Brain pericyte (primary cell): ENCODE measurements around the gene LRRC4B.
"Not testable (repeated sequence)": the region's sequence is repeated elsewhere in the genome, so short reads cannot be mapped to it uniquely, and the experiment has no call there.

Experiments used
- DNase-seq: peaks from one replicate; pipeline ENCODE4 v3.0.0-alpha.2; 2012; ENCODE audit warnings: low read depth, low spot score

LRRC4B gene, protein sequence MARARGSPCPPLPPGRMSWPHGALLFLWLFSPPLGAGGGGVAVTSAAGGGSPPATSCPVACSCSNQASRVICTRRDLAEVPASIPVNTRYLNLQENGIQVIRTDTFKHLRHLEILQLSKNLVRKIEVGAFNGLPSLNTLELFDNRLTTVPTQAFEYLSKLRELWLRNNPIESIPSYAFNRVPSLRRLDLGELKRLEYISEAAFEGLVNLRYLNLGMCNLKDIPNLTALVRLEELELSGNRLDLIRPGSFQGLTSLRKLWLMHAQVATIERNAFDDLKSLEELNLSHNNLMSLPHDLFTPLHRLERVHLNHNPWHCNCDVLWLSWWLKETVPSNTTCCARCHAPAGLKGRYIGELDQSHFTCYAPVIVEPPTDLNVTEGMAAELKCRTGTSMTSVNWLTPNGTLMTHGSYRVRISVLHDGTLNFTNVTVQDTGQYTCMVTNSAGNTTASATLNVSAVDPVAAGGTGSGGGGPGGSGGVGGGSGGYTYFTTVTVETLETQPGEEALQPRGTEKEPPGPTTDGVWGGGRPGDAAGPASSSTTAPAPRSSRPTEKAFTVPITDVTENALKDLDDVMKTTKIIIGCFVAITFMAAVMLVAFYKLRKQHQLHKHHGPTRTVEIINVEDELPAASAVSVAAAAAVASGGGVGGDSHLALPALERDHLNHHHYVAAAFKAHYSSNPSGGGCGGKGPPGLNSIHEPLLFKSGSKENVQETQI

GRCh38 chr19:50567882-50568727 is at the start of gene LRRC4B:
Gene LRRC4B (minus strand): TSS chr19:50568435. CDS start chr19:50548838, 19,597 bp downstream.
- no peak for DNase-seq

GRCh38 chr19:50612504-50613404 is 44.5 kb upstream of the LRRC4B start:
- DNase-seq = not testable (repeated sequence)

DNA sequence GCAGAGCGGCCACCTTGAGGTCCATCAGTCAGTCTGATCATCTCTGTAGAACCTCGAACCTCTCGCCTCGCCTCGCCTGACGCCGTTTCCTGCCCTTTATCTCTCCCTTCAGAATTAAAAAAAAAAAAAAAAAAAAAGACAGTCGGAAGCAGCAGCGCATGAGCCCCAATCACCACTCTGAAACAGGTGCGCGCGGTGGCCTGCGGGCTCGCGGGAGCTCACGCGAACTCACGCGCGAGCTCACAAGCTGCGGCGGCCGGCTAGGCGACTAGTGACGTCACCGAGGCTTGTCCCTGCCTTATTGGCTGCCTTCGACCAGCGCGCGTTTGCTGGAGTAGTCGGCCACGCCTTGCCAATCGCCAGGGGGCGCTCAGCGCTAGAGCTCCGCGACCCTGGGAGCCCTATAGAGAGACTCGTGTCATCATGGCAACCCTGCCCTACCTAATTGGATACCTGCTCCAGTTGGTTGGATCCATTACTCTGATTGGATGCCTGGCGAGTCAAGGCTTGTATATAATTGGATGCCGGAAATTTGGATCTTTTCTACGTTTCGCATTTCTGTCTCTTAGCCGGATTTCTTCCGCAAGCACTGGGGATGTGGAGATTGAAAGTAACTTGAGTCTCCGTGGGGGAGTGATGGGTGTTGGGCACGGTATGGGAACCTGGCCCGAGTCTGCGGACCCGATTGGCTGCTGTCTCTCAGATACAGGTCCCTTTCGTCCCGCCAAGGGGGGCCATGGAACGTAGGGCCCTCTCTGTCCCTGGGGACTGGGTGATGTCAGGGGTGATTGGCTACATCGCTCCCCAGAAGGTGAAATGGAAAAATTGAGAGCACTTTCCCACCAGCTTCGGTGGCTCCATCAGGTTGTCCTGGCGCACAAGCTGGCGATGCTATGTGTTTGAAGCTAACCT is 39.9 kb upstream of the LRRC4B start:
- DNase-seq = no peak

GRCh38 chr19:50607388-50607787 is 39.2 kb upstream of the LRRC4B start:
- no peak for DNase-seq

GRCh38 chr19:50606059-50606836 is 38.0 kb upstream of the LRRC4B start:
- not testable (repeated sequence) for DNase-seq

DNA sequence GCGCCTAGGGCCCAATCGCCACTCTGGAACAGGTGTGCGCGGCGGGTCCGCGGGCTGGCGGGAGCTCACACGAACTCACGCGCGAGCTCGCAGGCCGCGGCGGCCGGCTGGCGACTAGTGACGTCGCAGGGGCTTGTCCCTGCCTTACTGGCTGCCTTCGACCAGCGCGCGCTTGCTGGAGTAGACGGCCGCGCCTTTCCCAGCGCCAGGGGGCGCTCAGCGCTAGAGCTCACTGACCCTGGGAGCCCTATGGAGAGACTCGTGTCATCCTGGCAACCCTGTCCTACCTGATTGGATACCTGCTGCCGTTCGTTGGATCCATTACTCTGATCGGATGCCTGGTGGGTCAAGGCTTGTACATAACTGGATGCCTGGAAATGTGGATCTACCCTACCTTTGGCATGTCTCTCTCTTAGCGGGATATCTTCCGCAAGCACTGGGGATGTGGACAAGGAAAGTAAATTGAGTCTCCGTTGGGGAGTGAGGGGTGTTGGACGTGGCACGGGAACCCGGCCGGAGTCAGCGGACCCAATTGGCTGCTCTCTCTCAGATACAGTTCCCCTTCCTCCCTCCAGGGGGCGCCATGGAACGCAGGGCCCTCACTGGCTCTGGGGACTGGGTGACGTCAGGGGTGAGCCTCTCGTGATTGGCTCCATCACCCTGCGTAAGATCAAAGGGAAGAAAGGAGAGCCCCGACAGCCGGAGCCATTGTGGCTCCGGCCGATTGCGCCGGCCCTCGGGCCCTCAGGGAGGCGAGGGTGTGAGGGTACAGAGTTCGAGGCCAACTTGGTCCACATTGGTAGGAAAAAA is 36.2 kb upstream of the LRRC4B start:
- DNase-seq = not testable (repeated sequence)

DNA sequence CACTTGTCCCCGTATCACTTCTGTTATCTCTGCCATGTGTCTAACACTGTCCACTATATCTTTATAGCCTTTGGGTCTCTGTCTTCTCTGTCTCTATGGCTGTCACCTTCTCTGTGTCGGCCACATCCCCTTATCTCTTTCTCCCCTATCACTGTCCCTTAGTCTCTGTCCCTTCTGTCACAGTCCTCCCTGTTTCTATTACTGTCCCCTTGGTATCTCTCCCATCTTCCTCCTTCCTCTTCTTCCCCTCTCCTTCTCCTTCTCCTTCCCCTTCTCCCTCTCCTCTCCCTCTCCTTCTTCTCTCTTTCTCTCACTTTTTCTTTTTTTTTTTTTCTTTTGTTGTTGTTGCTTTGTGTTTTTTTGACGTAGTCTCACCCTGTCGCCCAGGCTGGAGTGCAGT is 34.7 kb upstream of the LRRC4B start:
- no peak for DNase-seq

DNA sequence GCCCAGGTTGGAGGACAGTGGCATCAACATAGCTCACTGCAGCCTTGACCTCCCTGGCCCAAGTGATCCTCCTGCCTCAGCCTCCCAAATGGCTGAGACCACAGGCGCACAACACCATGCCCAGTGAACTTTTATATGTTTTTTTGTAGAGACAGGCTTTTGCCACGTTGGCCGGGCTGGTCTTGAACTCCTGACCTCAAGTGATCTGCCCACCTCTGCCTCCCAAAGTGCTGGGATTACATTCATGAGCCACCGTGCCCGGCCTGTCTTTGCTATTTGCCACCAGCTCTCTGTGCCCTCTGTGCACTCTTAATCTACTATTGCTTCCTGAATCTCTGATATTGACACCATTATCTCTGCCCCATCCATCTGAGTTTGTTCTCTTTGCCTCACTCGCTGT is 34.3 kb upstream of the LRRC4B start:
- DNase-seq = no peak

DNA sequence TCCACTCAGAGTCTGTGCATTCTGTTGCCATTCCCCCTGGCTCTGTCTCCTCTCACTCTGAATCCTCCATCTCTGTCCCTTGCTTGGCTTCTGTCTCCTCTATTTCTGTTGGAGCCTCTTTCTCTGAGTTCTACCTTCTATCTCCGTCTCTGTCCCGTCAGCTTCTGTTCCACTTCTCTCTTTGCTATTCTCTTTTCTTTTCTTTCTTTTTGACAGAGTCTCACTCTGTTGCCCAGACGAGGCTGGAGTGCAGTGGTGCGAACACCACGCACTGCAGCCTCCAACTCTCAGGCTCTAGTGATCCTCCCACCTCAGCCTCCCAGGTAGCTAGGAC is 33.8 kb upstream of the LRRC4B start:
- DNase-seq = no peak

DNA sequence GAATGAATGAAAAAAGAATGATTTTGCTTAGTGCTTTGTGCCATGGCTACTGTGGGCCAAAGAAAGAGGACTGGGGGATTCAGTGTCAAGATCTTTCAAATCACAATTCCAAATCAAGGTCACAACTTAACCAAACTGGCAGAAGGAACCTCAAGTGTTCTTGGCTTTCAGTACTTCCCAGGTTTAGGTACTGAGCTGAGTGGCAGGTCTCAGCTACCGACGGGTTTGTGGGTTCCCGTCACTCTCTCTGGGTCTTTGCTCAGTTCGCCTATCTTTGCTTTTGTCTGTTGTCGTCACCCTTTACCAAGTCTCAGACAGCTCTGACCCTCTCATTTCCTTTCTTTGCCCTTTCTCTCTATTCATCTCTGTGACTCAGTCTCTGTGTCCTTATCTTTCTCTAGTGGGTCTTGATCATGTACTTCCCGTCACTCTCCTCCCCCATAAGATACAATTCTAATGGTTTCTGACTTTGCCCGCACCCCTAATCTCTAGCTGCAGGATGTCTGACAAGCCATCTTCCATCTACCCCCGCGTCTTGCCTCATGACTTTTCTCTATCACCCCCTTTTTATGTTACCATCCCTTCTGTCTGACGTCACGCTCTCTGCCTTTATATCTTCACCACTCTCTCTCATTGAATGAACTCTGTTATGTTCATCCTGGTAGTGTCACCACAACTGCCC is 33.3 kb upstream of the LRRC4B start:
- DNase-seq = no peak

- no peak for DNase-seq
These were observed 31.2 kb upstream of the LRRC4B start for GRCh38 chr19:50599427-50599826.

DNA sequence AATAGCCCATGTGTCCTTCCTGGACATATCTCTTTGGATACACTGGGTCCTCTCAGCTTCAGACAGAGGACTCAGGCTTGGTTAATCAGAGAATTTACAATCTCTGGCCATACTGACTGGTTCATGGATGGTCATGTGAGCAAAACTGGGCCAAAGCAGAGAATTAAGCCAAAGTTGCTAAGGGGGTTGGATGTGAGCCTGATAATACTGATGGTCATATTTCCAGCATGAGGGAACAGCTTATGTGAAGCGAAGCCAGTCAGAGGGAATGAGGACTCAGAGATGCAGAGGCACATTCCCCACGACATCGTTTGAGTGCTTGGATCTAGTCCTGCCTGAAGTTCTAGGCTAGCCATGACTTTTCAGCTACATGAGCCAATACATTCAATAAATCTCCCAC is 22.0 kb upstream of the LRRC4B start:
- DNase-seq = no peak

GRCh38 chr19:50581795-50582660 is 13.8 kb upstream of the LRRC4B start:
- DNase-seq = not testable (repeated sequence)

- DNase-seq = no peak
These were observed 12.9 kb upstream of the LRRC4B start for GRCh38 chr19:50580970-50581634.

GRCh38 chr19:50580240-50580639 is 12.0 kb upstream of the LRRC4B start:
- no peak for DNase-seq

DNA sequence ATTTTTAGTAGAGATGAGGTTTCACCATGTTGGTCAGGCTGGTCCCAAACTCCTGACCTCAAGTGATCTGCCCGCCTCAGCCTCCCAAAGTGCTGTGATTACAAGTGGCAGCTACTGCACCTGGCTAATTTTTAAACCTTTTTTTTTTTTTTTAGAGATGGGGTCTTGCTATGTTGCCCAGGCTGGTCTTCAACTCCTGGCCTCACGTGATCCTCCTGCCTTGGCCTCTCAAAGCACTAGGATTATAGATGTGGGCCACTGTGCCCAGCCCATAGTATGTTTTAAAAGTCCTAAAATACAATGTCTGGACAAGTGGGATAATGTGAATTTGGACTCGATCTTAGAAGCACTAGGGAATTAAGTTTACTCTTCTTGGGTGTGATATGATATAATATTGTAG is 8.5 kb upstream of the LRRC4B start:
- DNase-seq = not testable (repeated sequence)
